A549 treated with ZK216348 at 1 μM for 4 hours (cell line): ENCODE data around the gene CENPF. TPM values are rescaled to one million over a fixed set of nuclear protein-coding genes. Genes with fewer than 3 reads are reported as not detected.

Experiments
- total RNA-seq: library from RNA; stranded (reverse); fragments of 200-300 nt; extraction: Qiagen RNA extraction; gene quantifications from 5 replicates; pipeline ENCODE4 v1.2.3, GENCODE V29; 2022; ENCODE audit warnings: low read depth

CENPF gene
- total RNA-seq = 65.5 to 122 TPM (median 79.5 TPM) in 5 replicates

GRCh38 chr1:214602764-214603657 is at the start of gene CENPF:
CENPF (plus strand) TSS chr1:214603195; CDS start chr1:214613755, 10,560 bp downstream.

Other genes starting within 250 kb of the CENPF start
- 6.4 to 13.4 TPM (median 10.0 TPM) in 5 replicates for gene PTPN14, start 51.6 kb upstream of the CENPF start, total RNA-seq